ENCODE measurements around the gene RGPD5.
"Not testable (repeated sequence)": the region's sequence is repeated elsewhere in the genome, so short reads cannot be mapped to it uniquely, and the experiment has no call there.

GRCh38 chr2:109760265-109761042 is 33.7 kb upstream of the RGPD5 start:
- TF ChIP-seq POLR2A, POLR2AphosphoS5, CTCF, EP300 (IDR thresholded peaks at IDR 0.05): not testable (repeated sequence)

All from upper lobe of left lung (tissue), 4 donors.